GM12892 (cell line): ENCODE measurements around the gene KIRREL1.

Experiments
- DNase-seq: peaks from one replicate; pipeline ENCODE4 v3.0.0; 2011; ENCODE audit not compliant: insufficient read length
- FAIRE-seq: peaks from 2 replicates; lab custom pipeline; 2011; peaks lifted over from hg19 to GRCh38; lab: Jason Lieb, UNC
- POLR2A ChIP-seq: IDR thresholded peaks from 2 replicates; pipeline ENCODE4 v1.6.1; 2011; ENCODE audit warnings: low read depth, low read length, control low read depth
- POLR2AphosphoS5 ChIP-seq: IDR thresholded peaks from 2 replicates; pipeline ENCODE4 v1.6.1; 2011; ENCODE audit warnings: low read depth, low read length, control low read depth
- TAF1 ChIP-seq: IDR thresholded peaks from 2 replicates; pipeline ENCODE4 v1.6.1; 2011; ENCODE audit warnings: low read depth, mild to moderate bottlenecking, control low read depth, low read length, borderline replicate concordance

The KIRREL1 gene

DNA sequence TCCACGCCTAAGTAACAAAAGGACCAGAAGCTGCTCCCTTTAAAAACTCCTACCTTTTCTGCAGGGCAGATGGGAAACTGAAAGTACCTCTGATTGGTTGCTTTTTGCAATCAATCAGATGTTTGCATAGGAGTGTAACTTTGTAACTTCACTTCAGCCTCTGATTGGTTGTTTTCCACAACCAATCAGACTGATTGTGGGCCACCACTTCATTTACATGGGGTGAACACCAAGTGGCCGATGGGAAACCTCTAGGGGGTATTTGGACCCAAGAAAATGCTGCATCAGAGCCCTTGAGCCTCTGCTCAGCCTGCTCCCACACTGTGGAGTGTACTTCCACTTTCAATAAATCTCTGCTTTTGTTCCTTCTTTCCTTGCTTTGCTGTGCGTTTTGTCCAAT is 154.4 kb downstream of the KIRREL1 start:
- no peak for FAIRE-seq
- TF ChIP-seq POLR2AphosphoS5, result no peak
- no peak for TF ChIP-seq TAF1
- no peak for TF ChIP-seq POLR2A
- DNase-seq, result no peak

DNA sequence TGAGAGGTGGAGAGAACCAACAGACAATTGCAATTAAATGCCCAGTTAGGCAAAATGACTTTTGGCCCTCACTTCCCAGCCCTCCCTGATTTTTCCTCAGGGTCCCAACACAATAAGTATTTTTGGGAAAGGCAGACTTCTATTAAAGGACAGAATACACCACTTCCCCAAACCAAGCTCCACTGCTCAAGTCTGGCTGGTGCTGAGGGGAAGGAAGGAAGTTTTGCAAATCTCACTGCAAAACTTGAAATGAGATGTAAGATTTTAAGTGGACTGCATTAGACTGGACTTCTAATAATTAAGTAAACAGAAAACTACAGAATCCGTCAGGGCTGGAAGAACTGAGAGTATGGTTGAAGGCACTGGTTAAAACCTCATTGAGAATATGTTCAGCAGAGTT is 155.0 kb downstream of the KIRREL1 start:
- no peak for TF ChIP-seq TAF1
- TF ChIP-seq POLR2A, result no peak
- TF ChIP-seq POLR2AphosphoS5, result no peak
- no peak for FAIRE-seq
- DNase-seq, result no peak

DNA sequence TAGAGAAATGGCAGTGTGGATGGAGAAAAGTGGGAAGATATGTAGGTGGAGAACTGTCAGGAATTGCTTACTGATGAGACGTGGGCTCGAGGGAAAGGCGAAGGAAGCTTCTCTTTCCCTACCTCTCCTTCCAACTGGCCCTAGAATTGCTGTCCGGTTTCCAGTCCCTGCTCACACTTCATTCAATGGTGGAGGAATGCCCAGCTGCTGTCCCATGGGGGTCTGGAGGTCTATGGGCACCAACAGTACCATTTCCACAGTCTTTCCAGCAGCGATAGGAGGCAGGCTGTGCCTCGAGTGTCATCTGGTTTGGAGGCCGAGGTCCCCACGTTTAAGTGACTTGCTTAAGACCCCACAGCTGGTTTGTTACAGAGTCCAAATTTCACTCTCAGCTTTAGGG is 155.7 kb downstream of the KIRREL1 start:
- DNase-seq (no peak), FAIRE-seq (no peak)
- TF ChIP-seq TAF1 (no peak), POLR2AphosphoS5 (no peak), POLR2A (no peak)
